OCI-LY1 (cell line): ENCODE data around the gene COPS3.

Experiments
- H2AFZ ChIP-seq: fragments of 200-600 bp; sonication (generic), shearing (Covaris generic); 2 replicates; pipeline ENCODE4 v1.6.0; 2014; ENCODE audit warnings: antibody characterized with exemption, mild to moderate bottlenecking, low read length
- H3F3A ChIP-seq: fragments of 200-600 bp; sonication (generic), shearing (Covaris generic); 2 replicates; pipeline ENCODE4 v1.6.0; 2014; ENCODE audit warnings: mild to moderate bottlenecking, antibody characterized with exemption, low read length, moderate library complexity; ENCODE audit not compliant: insufficient read depth
- H3K27ac ChIP-seq: fragments of 200-600 bp; sonication (generic); 2 replicates; pipeline ENCODE4 v1.5.1; 2014; ENCODE audit warnings: low read length, mixed run types, mild to moderate bottlenecking, low read depth; ENCODE audit not compliant: poor library complexity, severe bottlenecking
- H3K27me3 ChIP-seq: fragments of 200-600 bp; sonication (generic); 2 replicates; pipeline ENCODE4 v1.6.0; 2014; ENCODE audit warnings: antibody characterized with exemption, mild to moderate bottlenecking, low read length, moderate library complexity; ENCODE audit not compliant: insufficient read depth
- H3K36me3 ChIP-seq: fragments of 200-600 bp; sonication (generic); 2 replicates; pipeline ENCODE4 v1.6.1; 2014; ENCODE audit warnings: mild to moderate bottlenecking, antibody characterized with exemption, low read length, moderate library complexity, mixed read lengths; ENCODE audit not compliant: insufficient read depth
- H3K4me1 ChIP-seq: fragments of 200-600 bp; sonication (generic); 2 replicates; pipeline ENCODE4 v1.5.1; 2014; ENCODE audit warnings: mild to moderate bottlenecking, low read length, moderate library complexity; ENCODE audit not compliant: insufficient read depth, severe bottlenecking
- H3K4me2 ChIP-seq: fragments of 200-600 bp; sonication (generic), shearing (Covaris generic); 2 replicates; pipeline ENCODE4 v1.6.1; 2014; ENCODE audit warnings: low read length
- H3K4me3 ChIP-seq: fragments of 200-600 bp; sonication (generic); 2 replicates; pipeline ENCODE4 v1.5.1; 2014; ENCODE audit warnings: low read length, low read depth, mild to moderate bottlenecking, mixed read lengths; ENCODE audit not compliant: poor library complexity, severe bottlenecking
- H3K79me2 ChIP-seq: fragments of 200-600 bp; shearing (Covaris generic); 2 replicates; pipeline ENCODE4 v1.6.1; 2016; ENCODE audit warnings: mixed run types, low read length, mixed read lengths; ENCODE audit not compliant: insufficient read depth
- H3K9ac ChIP-seq: fragments of 200-600 bp; sonication (generic), shearing (Covaris generic); 2 replicates; pipeline ENCODE4 v1.6.1; 2014; ENCODE audit warnings: mild to moderate bottlenecking, low read length, mixed read lengths
- H3K9me2 ChIP-seq: fragments of 200-600 bp; sonication (generic), shearing (Covaris generic); 2 replicates; pipeline ENCODE4 v1.6.1; 2014; ENCODE audit warnings: low read depth, mild to moderate bottlenecking, low read length, mixed read lengths
- H3K9me3 ChIP-seq: fragments of 200-600 bp; shearing (Covaris generic); 2 replicates; pipeline ENCODE4 v1.6.1; 2014; ENCODE audit warnings: low read length, mixed read lengths
- H4K20me1 ChIP-seq: fragments of 200-600 bp; sonication (generic), shearing (Covaris generic); 2 replicates; pipeline ENCODE4 v1.6.0; 2016; ENCODE audit warnings: mild to moderate bottlenecking, low read length; ENCODE audit not compliant: insufficient read depth
- CTCF ChIP-seq: fragments of 200-600 bp; sonication (generic), shearing (Covaris generic); IDR thresholded peaks from 2 replicates; pipeline ENCODE4 v1.5.1; 2017; ENCODE audit warnings: mild to moderate bottlenecking, antibody characterized with exemption, low read length, moderate library complexity, mixed read lengths
- EZH2 ChIP-seq: fragments of 200-600 bp; sonication (generic), shearing (Covaris generic); IDR thresholded peaks from 2 replicates; pipeline ENCODE4 v1.8.0; 2017; ENCODE audit warnings: borderline replicate concordance, mixed run types, mild to moderate bottlenecking, antibody characterized with exemption, low read length, moderate library complexity, mixed read lengths

Gene COPS3

GRCh38 chr17:17215575-17215974 is 65.5 kb downstream of the COPS3 start:
- Histone ChIP-seq H3K4me1 (no peaks in the 10 kb centered on the region), H4K20me1 (no peaks in the 10 kb centered on the region), H3K36me3 (peaks cover 39% of the 10 kb centered on the region), H3F3A (no peaks in the 10 kb centered on the region), H3K4me3 (no peak overlapping the region), H3K27me3 (no peaks in the 10 kb centered on the region), H2AFZ (no peak overlapping the region), H3K79me2 (no peaks in the 10 kb centered on the region), H3K27ac (no peak overlapping the region), H3K4me2 (no peak overlapping the region), H3K9me3 (no peaks in the 10 kb centered on the region), H3K9ac (no peak overlapping the region), H3K9me2 (no peaks in the 10 kb centered on the region)
- TF ChIP-seq EZH2: no peak
- no peak for TF ChIP-seq CTCF

GRCh38 chr17:17214646-17215436 is 66.2 kb downstream of the COPS3 start:
- no peak for TF ChIP-seq EZH2
- no peak for TF ChIP-seq CTCF
- Histone ChIP-seq H3K9ac (no peak overlapping the region), H3K4me3 (no peak overlapping the region), H2AFZ (no peak overlapping the region), H3K4me2 (no peak overlapping the region), H3K27me3 (no peaks in the 10 kb centered on the region), H3K79me2 (no peaks in the 10 kb centered on the region), H3K27ac (no peak overlapping the region), H3K9me2 (no peaks in the 10 kb centered on the region), H4K20me1 (no peaks in the 10 kb centered on the region), H3K4me1 (no peaks in the 10 kb centered on the region), H3F3A (no peaks in the 10 kb centered on the region), H3K9me3 (no peaks in the 10 kb centered on the region), H3K36me3 (peaks cover 39% of the 10 kb centered on the region)

- Histone ChIP-seq H3K9me3 (no peaks in the 10 kb centered on the region), H3F3A (no peaks in the 10 kb centered on the region), H3K4me3 (no peak overlapping the region), H3K27me3 (no peaks in the 10 kb centered on the region), H3K27ac (no peak overlapping the region), H3K9ac (no peak overlapping the region), H2AFZ (no peak overlapping the region), H3K9me2 (no peaks in the 10 kb centered on the region), H3K4me1 (no peaks in the 10 kb centered on the region), H4K20me1 (no peaks in the 10 kb centered on the region), H3K36me3 (peaks cover 36% of the 10 kb centered on the region), H3K79me2 (no peaks in the 10 kb centered on the region), H3K4me2 (no peak overlapping the region)
- TF ChIP-seq CTCF (no peak), EZH2 (no peak)
These were observed 67.3 kb downstream of the COPS3 start for GRCh38 chr17:17213775-17214174.
